A172 (cell line): ENCODE measurements around the gene RNF19B. TPM values are rescaled to one million over a fixed set of nuclear protein-coding genes. Genes with fewer than 3 reads are reported as not detected.

Experiments
- DNase-seq: peaks from one replicate; pipeline ENCODE4 v3.0.0-alpha.2; 2015; ENCODE audit warnings: low spot score
- total RNA-seq: library from RNA; depleted of rRNA; stranded (reverse); fragments of >200 nt; shearing (Covaris generic); gene quantifications from 2 replicates; pipeline ENCODE4 v1.2.3, GENCODE V29; 2014

The RNF19B gene
- total RNA-seq, 1 experiment from 2014 or later = 7.9 TPM

- DNase-seq = no peak
Measured at GRCh38 chr1:32967888-32968568, 3.4 kb upstream of the RNF19B start.

GRCh38 chr1:32966900-32967299 is 2.3 kb upstream of the RNF19B start:
- no peak for DNase-seq

- no peak for DNase-seq
Measured at GRCh38 chr1:32965251-32965747, 690 bp upstream of the RNF19B start.

- peak; percentile 34 for DNase-seq
Measured at GRCh38 chr1:32963746-32964460, 706 bp downstream of the RNF19B start.

GRCh38 chr1:32962248-32962896 is 2.2 kb downstream of the RNF19B start:
- DNase-seq = no peak

GRCh38 chr1:32960819-32961355 is 3.7 kb downstream of the RNF19B start:
- DNase-seq = no peak

- no peak for DNase-seq
Measured at GRCh38 chr1:32960342-32960741, 4.3 kb downstream of the RNF19B start.

GRCh38 chr1:32958827-32959226 is 5.8 kb downstream of the RNF19B start:
- DNase-seq = no peak

GRCh38 chr1:32957017-32957416 is 7.6 kb downstream of the RNF19B start:
- no peak for DNase-seq

- DNase-seq = peak; percentile 72
Measured at GRCh38 chr1:32954168-32954567, 10.4 kb downstream of the RNF19B start.

- DNase-seq = peak; percentile 87
Measured at GRCh38 chr1:32953495-32953894, 11.1 kb downstream of the RNF19B start.

GRCh38 chr1:32949519-32949918 is 15.1 kb downstream of the RNF19B start:
- DNase-seq = no peak

- no peak for DNase-seq
Measured at GRCh38 chr1:32948905-32949304, 15.7 kb downstream of the RNF19B start.

GRCh38 chr1:32948390-32948722 is 16.3 kb downstream of the RNF19B start:
- DNase-seq = no peak

GRCh38 chr1:32947669-32948389 is 16.8 kb downstream of the RNF19B start:
- DNase-seq = no peak

GRCh38 chr1:32946413-32946812 is 18.2 kb downstream of the RNF19B start:
- DNase-seq = no peak

GRCh38 chr1:32944180-32944579 is 20.4 kb downstream of the RNF19B start:
- no peak for DNase-seq

GRCh38 chr1:32939655-32940371 is 24.8 kb downstream of the RNF19B start:
- peak; percentile 72 for DNase-seq

- DNase-seq = no peak
Measured at GRCh38 chr1:32937061-32937460, 27.5 kb downstream of the RNF19B start.

GRCh38 chr1:32934535-32934934 is 30.1 kb downstream of the RNF19B start:
- no peak for DNase-seq

GRCh38 chr1:32933742-32934322 is 30.8 kb downstream of the RNF19B start:
- peak; percentile 79 for DNase-seq
